Parathyroid adenoma (tissue), 2 donors: ENCODE measurements around the gene MILR1.

Experiments used
- H2AFZ ChIP-seq: fragments of 300-600 bp; sonication (generic); one replicate; pipeline ENCODE4 v1.7.0; 2017; ENCODE audit warnings: antibody characterized with exemption, mild to moderate bottlenecking
- H3K27ac ChIP-seq: fragments of 300-600 bp; sonication (generic); one replicate; pipeline ENCODE4 v1.7.0; 2017
- H3K27me3 ChIP-seq: fragments of 300-600 bp; sonication (generic); one replicate; pipeline ENCODE4 v1.7.0; 2017; ENCODE audit warnings: low read length; ENCODE audit not compliant: control insufficient read depth, insufficient read depth
- H3K36me3 ChIP-seq: fragments of 300-600 bp; sonication (generic); one replicate; pipeline ENCODE4 v1.7.0; 2017; ENCODE audit warnings: low read length; ENCODE audit not compliant: control insufficient read depth, insufficient read depth
- H3K4me1 ChIP-seq: fragments of 300-600 bp; sonication (generic); one replicate; pipeline ENCODE4 v1.7.0; 2017; ENCODE audit warnings: control low read depth
- H3K4me2 ChIP-seq: fragments of 300-600 bp; sonication (generic); one replicate; pipeline ENCODE4 v1.7.0; 2017; ENCODE audit warnings: low read length
- H3K4me3 ChIP-seq: fragments of 300-600 bp; sonication (generic); one replicate; pipeline ENCODE4 v1.7.0; 2017; ENCODE audit warnings: low read depth, low read length
- H3K79me2 ChIP-seq: fragments of 300-600 bp; sonication (generic); one replicate; pipeline ENCODE4 v1.7.0; 2017; ENCODE audit warnings: control low read depth
- H3K9ac ChIP-seq: fragments of 300-600 bp; sonication (generic); one replicate; pipeline ENCODE4 v1.7.0; 2017; ENCODE audit warnings: mild to moderate bottlenecking
- H3K9me3 ChIP-seq: fragments of 300-600 bp; sonication (generic); one replicate; pipeline ENCODE4 v1.7.0; 2017; ENCODE audit warnings: low read length; ENCODE audit not compliant: control insufficient read depth
- TF ChIP-seq, protein P1 (sequence below): fragments of 300-600 bp; sonication (generic); IDR thresholded peaks from one replicate; pipeline ENCODE4 v1.7.0; 2017; ENCODE audit warnings: antibody characterized with exemption, mild to moderate bottlenecking
- donor health status: primary hyperparathyroidism.

MILR1 gene

DNA sequence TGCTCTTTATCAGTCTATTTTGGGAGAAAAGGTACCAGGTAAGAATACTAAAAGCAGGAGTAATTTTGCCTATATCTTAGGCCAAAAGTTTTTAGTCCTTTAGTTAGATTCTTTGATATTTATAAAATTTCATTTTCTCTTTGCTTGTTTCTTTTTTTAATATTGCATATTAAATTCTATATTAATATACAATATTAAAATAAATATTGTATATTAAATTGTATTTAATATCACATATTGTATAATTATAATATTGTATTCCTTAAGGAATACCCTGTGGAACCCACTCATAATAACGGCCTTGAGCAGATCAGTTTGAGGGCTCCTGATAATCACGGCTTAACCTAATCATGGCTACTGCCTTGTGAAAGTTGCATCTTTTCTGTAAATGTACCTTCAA is 59.8 kb downstream of the MILR1 start:
- H3K4me2 ChIP-seq = no peak overlapping the region
- H3K79me2 ChIP-seq = peaks cover 55% of the 10 kb centered on the region
- TF ChIP-seq, protein P1, sequence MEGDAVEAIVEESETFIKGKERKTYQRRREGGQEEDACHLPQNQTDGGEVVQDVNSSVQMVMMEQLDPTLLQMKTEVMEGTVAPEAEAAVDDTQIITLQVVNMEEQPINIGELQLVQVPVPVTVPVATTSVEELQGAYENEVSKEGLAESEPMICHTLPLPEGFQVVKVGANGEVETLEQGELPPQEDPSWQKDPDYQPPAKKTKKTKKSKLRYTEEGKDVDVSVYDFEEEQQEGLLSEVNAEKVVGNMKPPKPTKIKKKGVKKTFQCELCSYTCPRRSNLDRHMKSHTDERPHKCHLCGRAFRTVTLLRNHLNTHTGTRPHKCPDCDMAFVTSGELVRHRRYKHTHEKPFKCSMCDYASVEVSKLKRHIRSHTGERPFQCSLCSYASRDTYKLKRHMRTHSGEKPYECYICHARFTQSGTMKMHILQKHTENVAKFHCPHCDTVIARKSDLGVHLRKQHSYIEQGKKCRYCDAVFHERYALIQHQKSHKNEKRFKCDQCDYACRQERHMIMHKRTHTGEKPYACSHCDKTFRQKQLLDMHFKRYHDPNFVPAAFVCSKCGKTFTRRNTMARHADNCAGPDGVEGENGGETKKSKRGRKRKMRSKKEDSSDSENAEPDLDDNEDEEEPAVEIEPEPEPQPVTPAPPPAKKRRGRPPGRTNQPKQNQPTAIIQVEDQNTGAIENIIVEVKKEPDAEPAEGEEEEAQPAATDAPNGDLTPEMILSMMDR = no peak
- peaks cover 11% of the 10 kb centered on the region for H3K4me1 ChIP-seq
- H3K27ac ChIP-seq = no peak overlapping the region
- no peaks in the 10 kb centered on the region for H3K27me3 ChIP-seq
- H3K9me3 ChIP-seq = no peaks in the 10 kb centered on the region
- no peak overlapping the region for H2AFZ ChIP-seq
- peak overlapping the region; percentile 100 for H3K4me3 ChIP-seq
- H3K9ac ChIP-seq = no peak overlapping the region
- no peaks in the 10 kb centered on the region for H3K36me3 ChIP-seq

DNA sequence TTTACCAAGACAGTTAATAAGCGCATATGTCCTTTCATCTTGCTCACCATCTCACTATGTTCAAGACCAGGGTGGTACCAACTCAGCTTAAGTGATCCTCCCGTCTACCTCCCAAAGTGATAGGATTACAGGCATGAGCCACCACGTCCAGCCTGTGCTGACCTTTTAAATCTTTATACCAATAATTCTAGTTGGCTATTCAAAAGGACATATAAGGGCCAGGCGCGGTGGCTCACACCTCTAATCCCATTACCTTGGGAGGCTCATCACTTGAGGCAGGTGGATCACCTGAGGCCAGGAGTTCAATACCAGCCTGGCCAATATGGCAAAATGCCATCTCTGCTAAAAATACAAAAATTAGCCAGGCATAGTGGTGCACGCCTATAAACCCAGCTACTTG is 60.3 kb downstream of the MILR1 start:
- H3K9ac ChIP-seq = no peak overlapping the region

DNA sequence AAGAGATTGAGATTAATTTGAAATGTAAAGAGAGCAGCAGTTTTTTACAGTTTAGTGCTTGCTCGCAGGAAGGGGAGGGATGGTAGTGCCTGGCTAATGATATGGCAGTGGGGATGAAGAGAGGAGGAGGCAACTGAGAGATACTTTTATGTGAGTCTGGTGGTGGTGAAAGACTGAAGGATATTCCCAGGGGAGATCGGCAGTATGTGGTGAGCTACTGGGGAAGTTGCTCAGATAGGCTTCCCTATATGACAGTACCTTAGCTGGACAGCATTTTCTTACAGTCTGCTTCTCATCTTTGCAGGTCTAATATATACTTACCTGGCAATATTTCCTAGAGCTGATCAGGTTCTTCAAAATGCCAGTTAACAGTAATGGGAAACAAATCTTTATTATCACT is 66.5 kb downstream of the MILR1 start:
- Histone ChIP-seq H3K4me2 (no peak overlapping the region), H3K27ac (no peak overlapping the region), H2AFZ (no peak overlapping the region), H3K4me3 (no peak overlapping the region), H3K27me3 (no peaks in the 10 kb centered on the region), H3K9me3 (no peaks in the 10 kb centered on the region), H3K9ac (no peak overlapping the region), H3K79me2 (peaks cover 27% of the 10 kb centered on the region), H3K36me3 (no peaks in the 10 kb centered on the region), H3K4me1 (no peaks in the 10 kb centered on the region)
- TF ChIP-seq, protein P1 = no peak

More for the DNA sequence above, 60.3 kb downstream of the MILR1 start:
- TF ChIP-seq, protein P1 = no peak
- Histone ChIP-seq H3K27ac (no peak overlapping the region), H3K36me3 (no peaks in the 10 kb centered on the region), H3K9me3 (no peaks in the 10 kb centered on the region), H3K4me3 (no peak overlapping the region), H3K4me1 (peaks cover 6% of the 10 kb centered on the region), H2AFZ (no peak overlapping the region), H3K27me3 (no peaks in the 10 kb centered on the region), H3K79me2 (peaks cover 51% of the 10 kb centered on the region), H3K4me2 (no peak overlapping the region)

DNA sequence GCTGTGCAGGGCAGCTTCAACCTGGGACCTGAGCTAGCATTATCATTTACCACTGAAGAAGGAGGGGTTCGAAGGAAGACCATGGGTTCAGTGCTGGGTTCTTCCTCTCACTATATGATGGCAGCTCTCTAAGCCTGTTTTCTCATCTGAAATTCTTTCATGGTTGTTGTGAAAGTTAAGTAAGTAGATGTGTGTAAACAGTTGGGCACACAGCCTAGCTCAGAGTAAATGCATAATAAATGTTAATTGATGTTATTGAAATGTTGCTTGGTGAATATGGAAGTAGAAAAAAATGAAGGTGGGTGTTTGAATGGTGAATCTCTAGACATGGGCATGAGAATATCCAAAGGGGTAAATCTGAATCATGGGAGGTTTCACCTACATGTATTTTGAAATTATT is 66.9 kb downstream of the MILR1 start:
- H3K27me3 ChIP-seq = no peaks in the 10 kb centered on the region

More for the DNA sequence above, 66.9 kb downstream of the MILR1 start:
- peaks cover 25% of the 10 kb centered on the region for H3K79me2 ChIP-seq
- no peak overlapping the region for H2AFZ ChIP-seq
- no peak overlapping the region for H3K9ac ChIP-seq
- H3K9me3 ChIP-seq = no peaks in the 10 kb centered on the region
- H3K4me2 ChIP-seq = no peak overlapping the region
- H3K27ac ChIP-seq = no peak overlapping the region
- no peaks in the 10 kb centered on the region for H3K36me3 ChIP-seq
- TF ChIP-seq, protein P1 = no peak
- no peaks in the 10 kb centered on the region for H3K4me1 ChIP-seq
- H3K4me3 ChIP-seq = no peak overlapping the region
